Lower lobe of right lung (tissue), 2 donors: ENCODE data around the gene IFNA8. TPM values are rescaled to one million over a fixed set of nuclear protein-coding genes. Genes with fewer than 3 reads are reported as not detected.
"Not testable (repeated sequence)": the region's sequence is repeated elsewhere in the genome, so short reads cannot be mapped to it uniquely, and the experiment has no call there.

Experiments
- ATAC-seq, 2 donors: fragments of 200-7000 bp; cut with Tn5 transposase; one replicate each; pipeline ENCODE4 v1.9.1; 2020 to 2022; ENCODE audit warnings: mild to moderate bottlenecking in 2 of 2, moderate library complexity in 2 of 2
- DNase-seq: peaks from one replicate; pipeline ENCODE4 v3.0.0-alpha.2; 2020
- H3K27ac ChIP-seq: fragments of 200-600 bp; one replicate; pipeline ENCODE4 v1.8.0; 2022
- H3K27me3 ChIP-seq: fragments of 200-600 bp; one replicate; pipeline ENCODE4 v1.8.0; 2022; ENCODE audit warnings: low read depth
- H3K36me3 ChIP-seq: fragments of 200-600 bp; one replicate; pipeline ENCODE4 v1.8.0; 2022; ENCODE audit warnings: mild to moderate bottlenecking
- H3K4me1 ChIP-seq: fragments of 200-600 bp; one replicate; pipeline ENCODE4 v1.8.0; 2022
- H3K4me3 ChIP-seq: fragments of 200-600 bp; one replicate; pipeline ENCODE4 v1.8.0; 2022; ENCODE audit warnings: mild to moderate bottlenecking
- H3K9me3 ChIP-seq: fragments of 200-600 bp; one replicate; pipeline ENCODE4 v1.8.0; 2022
- CTCF ChIP-seq: fragments of 200-600 bp; IDR thresholded peaks from one replicate; pipeline ENCODE4 v1.8.0; 2022; ENCODE audit warnings: antibody characterized with exemption, mild to moderate bottlenecking
- intact Hi-C: fragments of 100-400 bp; cut with DNase I; formaldehyde crosslinking; loops from one replicate; pipeline ENCODE4 v1.11.0; 2022
- total RNA-seq: library from RNA; stranded (reverse); fragmentation: NEBNext Ultra II Directional; extraction: Animal tissue kit (Norgen Biotek cat#: 25700); gene quantifications from one replicate; pipeline ENCODE4 v1.2.1, GENCODE V29; 2021
- donor health status: DM: no; HTN: yes; CAD: no; lungs with severe emphysema.

Gene IFNA8
- total RNA-seq, 1 donor from 2014 or later: not detected

DNA sequence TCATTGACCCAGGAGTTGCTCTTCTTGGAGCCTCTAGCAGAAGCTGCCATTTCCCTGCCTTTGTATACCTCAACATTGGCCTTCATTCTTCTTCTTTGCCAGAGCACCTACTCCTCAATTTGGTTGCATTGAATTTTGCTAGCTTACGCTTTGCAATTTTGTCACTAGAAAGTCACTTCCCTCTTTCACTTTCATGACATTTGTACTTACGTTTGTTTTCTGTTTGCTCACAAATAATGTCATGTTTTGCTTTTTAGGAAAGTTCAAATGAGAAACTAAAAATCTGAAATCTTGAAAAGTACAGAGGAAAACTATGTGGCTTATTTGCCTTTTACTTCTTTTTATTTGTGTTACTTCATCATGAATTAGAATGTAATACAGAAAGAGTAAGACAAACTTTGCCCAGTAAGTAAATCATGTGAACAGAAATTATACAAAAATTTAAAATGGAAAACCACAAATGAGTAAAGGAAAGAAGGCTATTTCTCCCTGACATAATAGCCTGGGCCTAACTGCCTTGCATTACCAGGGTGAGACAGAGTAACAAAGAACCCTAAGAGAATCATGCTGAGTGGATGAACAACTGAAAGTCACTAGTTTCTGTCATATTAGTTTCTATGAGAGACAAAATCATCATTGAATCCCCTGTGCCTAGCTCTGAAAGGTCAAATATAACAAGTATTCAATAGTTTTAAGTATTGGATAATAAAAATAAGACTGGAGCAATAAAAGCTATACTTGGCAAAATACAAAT lies 23.9 kb downstream of the IFNA8 start:
- Histone ChIP-seq H3K36me3 (no peaks in the 10 kb centered on the region), H3K4me3 (no peak overlapping the region), H3K9me3 (no peaks in the 10 kb centered on the region), H3K27me3 (no peaks in the 10 kb centered on the region), H3K27ac (no peak overlapping the region), H3K4me1 (no peaks in the 10 kb centered on the region)
- no peak for TF ChIP-seq CTCF
- DNase-seq: no peak
- ATAC-seq: no peak
- intact Hi-C loops: no loop called here

GRCh38 chr9:21434202-21435014 lies 25.5 kb downstream of the IFNA8 start:
- Histone ChIP-seq H3K36me3 (no peaks in the 10 kb centered on the region), H3K9me3 (no peaks in the 10 kb centered on the region), H3K4me3 (no peak overlapping the region), H3K27ac (no peak overlapping the region), H3K4me1 (no peaks in the 10 kb centered on the region), H3K27me3 (no peaks in the 10 kb centered on the region)
- intact Hi-C loops: no loop called here
- ATAC-seq: no peak
- no peak for DNase-seq
- peak; percentile 47 for TF ChIP-seq CTCF

- ATAC-seq, intact Hi-C loops, H3K9me3 ChIP-seq: not testable (repeated sequence)
Measured at GRCh38 chr9:21435015-21435383, 26.1 kb downstream of the IFNA8 start.

DNA sequence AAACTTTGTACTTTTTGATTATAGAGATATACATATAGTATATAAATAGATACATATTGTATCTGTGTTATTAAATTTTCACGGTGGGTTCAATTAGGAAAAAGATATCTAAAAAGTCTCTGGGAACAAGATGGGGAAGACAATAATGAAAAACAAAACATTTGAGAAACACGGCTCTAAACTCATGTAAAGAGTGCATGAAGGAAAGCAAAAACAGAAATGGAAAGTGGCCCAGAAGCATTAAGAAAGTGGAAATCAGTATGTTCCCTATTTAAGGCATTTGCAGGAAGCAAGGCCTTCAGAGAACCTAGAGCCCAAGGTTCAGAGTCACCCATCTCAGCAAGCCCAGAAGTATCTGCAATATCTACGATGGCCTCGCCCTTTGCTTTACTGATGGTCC lies 31.2 kb downstream of the IFNA8 start, which contains the start of gene IFNA1:
Gene IFNA1, plus strand, starts transcription at position 301 of the 400 bp plus-strand sequence. Its CDS starts 69 bp downstream, at position 370.
- no peaks in the 10 kb centered on the region for H3K27me3 ChIP-seq
- H3K4me3 ChIP-seq: no peak within 1 kb of the TSS
- intact Hi-C loops: no loop called here
- ATAC-seq (no peak), DNase-seq (no peak)
- no peaks in the 10 kb centered on the region for H3K36me3 ChIP-seq
- H3K4me1 ChIP-seq: no peaks in the 10 kb centered on the region
- H3K27ac ChIP-seq: no peak within 1 kb of the TSS
- no peak for TF ChIP-seq CTCF
- peaks cover 6% of the 10 kb centered on the region for H3K9me3 ChIP-seq

More at GRCh38 chr9:21435015-21435383, 26.1 kb downstream of the IFNA8 start:
- not testable (repeated sequence) for H3K27ac ChIP-seq, H3K36me3 ChIP-seq, H3K4me3 ChIP-seq, H3K27me3 ChIP-seq, DNase-seq, H3K4me1 ChIP-seq

- Histone ChIP-seq H3K36me3 (no peaks in the 10 kb centered on the region), H3K4me1 (no peaks in the 10 kb centered on the region), H3K9me3 (peaks cover 6% of the 10 kb centered on the region), H3K27ac (no peak overlapping the region), H3K27me3 (no peaks in the 10 kb centered on the region), H3K4me3 (no peak overlapping the region)
- intact Hi-C loops: no loop called here
- ATAC-seq (peak; percentile 35 to 62), DNase-seq (no peak)
- no peak for TF ChIP-seq CTCF
Measured at GRCh38 chr9:21443849-21444625, 35.1 kb downstream of the IFNA8 start.

- H3K27ac ChIP-seq, H3K4me1 ChIP-seq, H3K27me3 ChIP-seq, ATAC-seq, intact Hi-C loops, DNase-seq, H3K9me3 ChIP-seq, H3K4me3 ChIP-seq, H3K36me3 ChIP-seq: not testable (repeated sequence)
Measured at GRCh38 chr9:21449312-21449711, 40.4 kb downstream of the IFNA8 start.
